UCSD-AML1 (cell line): Measurements from ENCODE around the gene TNP2.

Experiments used
- DNase-seq: peaks from one replicate; lab custom pipeline; 2025; ENCODE audit not compliant: unreplicated experiment; lab: John Stamatoyannopoulos, UW

Gene TNP2

DNA sequence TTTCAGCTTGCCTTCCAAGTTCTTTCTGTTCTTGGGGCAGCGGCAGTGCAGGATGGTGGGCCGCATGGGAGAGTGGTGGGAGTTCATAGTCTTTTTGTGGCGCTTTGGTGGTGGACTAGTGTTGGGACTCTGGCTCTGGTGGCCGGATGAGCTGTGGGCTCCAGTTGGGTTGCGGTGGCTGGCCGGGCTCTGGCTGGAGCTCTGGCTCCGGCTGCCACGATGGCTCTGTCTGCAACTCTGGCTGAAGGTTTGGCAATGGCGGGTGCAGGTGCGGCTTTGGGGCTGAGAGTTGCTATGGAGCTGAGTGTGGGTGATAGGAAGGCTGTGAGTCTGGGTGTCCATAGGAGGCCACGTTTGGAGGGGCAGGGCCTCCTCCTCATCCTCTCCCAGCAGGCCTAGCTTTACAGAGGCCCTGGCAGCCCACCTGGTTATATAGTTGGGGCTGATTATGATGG is at the start of gene TNP2:
TNP2 (minus strand) TSS at position 405 of the 455 bp plus-strand sequence; CDS start at position 342, 63 bp downstream.
- no peak for DNase-seq

DNA sequence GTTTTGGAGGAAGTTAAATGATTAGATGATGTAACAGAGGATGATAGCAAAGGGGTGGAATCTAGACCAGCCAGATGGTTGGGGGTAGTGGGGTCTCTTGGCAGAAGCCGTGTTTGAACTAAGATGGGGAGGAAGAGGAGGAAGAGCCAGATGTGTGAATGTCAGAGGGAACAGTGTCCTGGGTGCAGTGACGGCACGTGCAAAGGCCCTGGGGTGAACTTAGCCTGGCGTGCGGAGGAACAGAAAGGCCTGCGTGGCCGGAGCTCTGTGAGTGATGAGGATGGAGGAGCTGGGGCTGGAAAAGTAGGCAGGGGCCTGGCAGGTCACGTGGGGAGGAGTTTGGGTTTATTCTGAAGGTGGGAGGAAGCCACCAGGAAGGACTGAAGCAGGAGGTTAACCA is 49.7 kb upstream of the TNP2 start:
- no peak for DNase-seq

DNA sequence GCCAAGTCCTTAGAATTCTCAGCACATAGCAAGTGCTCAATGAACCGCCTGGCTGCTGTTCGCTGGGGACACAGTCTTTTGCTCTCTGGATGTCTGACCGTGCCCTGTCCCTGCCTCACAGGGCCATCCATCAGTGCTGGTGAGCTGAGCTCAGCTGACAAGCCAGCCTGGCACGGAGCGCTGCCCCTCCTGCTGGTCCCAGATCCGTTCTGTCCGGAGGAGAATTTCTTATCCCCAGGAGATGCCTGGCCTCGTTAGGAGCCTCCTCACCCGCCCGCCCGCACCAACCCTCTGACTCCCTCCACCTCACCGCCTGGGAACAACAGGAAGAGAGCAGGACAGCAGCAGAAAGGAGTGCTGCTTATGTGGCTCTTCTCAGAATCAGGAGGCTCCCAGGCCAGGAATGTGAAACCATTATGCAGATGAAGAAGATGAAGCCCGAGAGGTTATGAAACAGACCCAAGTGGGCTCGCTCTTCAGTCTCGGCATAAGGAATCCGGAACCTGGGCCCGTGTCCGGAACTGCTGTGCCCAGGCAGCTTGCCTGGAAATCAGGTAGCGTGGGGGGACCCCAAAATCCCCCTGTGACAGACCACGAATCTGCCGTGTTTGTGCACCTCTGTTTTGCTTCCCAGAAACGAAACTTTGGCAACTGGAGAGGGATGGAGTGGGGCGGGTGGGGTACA is 47.3 kb upstream of the TNP2 start:
- DNase-seq, result no peak

GRCh38 chr16:11315510-11315909 is 46.4 kb upstream of the TNP2 start:
- DNase-seq, result peak; percentile 34

GRCh38 chr16:11314309-11314894 is 45.3 kb upstream of the TNP2 start:
- no peak for DNase-seq

GRCh38 chr16:11313493-11314308 is 44.6 kb upstream of the TNP2 start:
- no peak for DNase-seq

GRCh38 chr16:11312718-11313492 is 43.8 kb upstream of the TNP2 start:
- peak; percentile 33 for DNase-seq

GRCh38 chr16:11310997-11311561 is 42.0 kb upstream of the TNP2 start:
- peak; percentile 45 for DNase-seq

GRCh38 chr16:11310634-11310977 is 41.5 kb upstream of the TNP2 start:
- DNase-seq, result no peak

GRCh38 chr16:11309895-11310633 is 40.9 kb upstream of the TNP2 start:
- DNase-seq, result no peak

DNA sequence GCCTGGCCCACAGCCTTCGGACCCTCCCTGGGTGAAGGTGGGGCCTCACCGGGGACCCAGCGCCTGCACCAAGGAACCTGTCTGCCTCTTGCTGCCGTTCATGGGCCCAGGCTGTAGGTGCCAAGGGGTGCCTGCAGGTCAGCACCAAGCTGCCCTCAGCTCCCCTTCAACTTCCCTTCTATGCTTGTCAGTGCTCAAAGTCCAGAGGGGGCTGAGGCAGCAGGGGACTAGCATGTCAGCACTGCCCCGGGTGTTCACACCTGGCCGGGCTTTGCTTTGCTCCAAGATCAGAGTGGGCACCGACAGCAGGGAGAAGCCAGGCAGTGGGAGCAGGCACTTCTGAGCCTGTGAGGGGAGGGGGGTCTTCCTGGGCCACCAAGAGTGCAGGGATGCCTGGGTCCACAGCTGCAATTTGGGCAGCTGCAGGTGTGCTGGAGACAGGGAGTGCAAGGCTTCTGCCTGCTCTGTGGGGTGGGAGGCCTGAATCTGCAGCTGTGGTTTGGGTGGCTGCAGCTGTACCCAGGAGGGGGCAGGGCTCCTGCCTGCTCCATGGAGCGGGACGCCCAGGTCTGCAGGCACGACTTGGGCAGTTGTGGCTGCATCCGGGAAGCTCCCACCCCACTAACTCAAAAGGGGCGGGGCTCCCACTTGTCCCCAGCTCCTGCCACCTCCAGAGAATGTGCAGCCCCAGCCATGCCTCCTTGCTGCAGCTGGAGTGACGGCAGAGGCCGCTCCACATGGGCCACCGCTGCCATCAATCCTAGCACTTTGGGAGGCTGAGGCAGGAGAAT is 39.6 kb upstream of the TNP2 start:
- peak; percentile 27 for DNase-seq

DNA sequence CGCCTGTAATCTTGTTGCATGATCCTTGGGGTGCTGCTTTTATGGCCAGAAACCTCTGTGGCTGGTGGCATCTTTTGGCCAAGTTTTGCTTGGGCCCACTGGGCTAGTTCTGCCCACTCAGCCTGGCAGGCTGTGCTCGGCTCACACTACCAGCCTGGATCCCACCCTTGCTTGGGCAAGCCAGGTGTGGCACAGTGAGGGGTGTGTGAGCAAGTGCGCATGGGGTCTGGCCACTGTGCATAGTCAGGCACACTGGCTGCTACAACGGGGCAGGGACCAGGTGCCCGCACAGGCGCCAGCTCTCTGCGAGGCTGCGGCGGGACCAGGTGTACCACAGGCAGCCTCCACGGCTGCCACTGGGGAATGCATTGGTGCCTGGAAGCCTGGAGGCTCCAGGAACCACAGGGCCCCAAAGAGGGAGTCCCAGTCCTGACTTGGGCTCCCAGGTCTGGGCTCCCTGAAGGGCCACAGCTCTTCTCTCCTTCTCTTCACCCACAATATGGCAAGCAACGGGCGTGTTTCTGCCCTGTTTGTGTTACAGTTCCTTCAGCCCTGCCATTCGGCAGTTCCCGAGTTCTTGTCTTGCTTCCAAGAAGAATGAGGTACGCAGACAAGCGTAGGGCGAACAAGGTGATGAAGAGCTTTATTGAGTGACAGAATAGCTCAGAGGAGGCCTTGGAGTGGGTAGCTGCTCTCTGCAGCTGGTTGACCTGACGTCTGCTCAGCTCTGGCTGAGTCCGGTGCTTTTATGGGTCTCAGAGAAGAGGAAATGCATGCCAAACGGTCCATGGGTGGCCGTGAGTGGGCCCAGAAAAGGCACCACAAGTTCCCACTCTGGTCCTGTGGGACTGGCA is 38.7 kb upstream of the TNP2 start:
- DNase-seq, result no peak

GRCh38 chr16:11306997-11307638 is 38.0 kb upstream of the TNP2 start:
- DNase-seq, result no peak

- DNase-seq, result no peak
Measured at GRCh38 chr16:11306381-11306780, 37.3 kb upstream of the TNP2 start.

- DNase-seq, result no peak
Measured at GRCh38 chr16:11303405-11304138, 34.4 kb upstream of the TNP2 start.

GRCh38 chr16:11302977-11303376 is 33.9 kb upstream of the TNP2 start:
- DNase-seq, result no peak
